Natural killer cell (primary cell): ENCODE measurements around the gene SLC19A1. TPM values are rescaled to one million over a fixed set of nuclear protein-coding genes. Genes with fewer than 3 reads are reported as not detected.

ENCODE experiments used
- ATAC-seq, 3 donors: fragments of 150-1000 bp in 2 of 3; fragments of 200-7000 bp in 1 of 3; cut with Tn5 transposase; 1 replicate in 1 of 3; 2 replicates in 2 of 3; pipeline ENCODE4 v1.10.0; 2021; ENCODE audit warnings: mild to moderate bottlenecking in 2 of 3, moderate library complexity in 2 of 3
- DNase-seq, 2 donors: peaks; one replicate each; pipeline versions ENCODE4 v3.0.0 to v3.0.0-alpha.2; 2013 to 2021; ENCODE audit warnings: mixed read lengths in 1 of 2
- H3K27ac ChIP-seq: one replicate; pipeline ENCODE4 v1.5.1; 2013; ENCODE audit warnings: mild to moderate bottlenecking, low read length
- H3K27me3 ChIP-seq: one replicate; pipeline ENCODE4 v1.6.1; 2013; ENCODE audit warnings: low read length; ENCODE audit not compliant: control insufficient read depth, insufficient read depth
- H3K36me3 ChIP-seq: one replicate; pipeline ENCODE4 v1.6.1; 2013; ENCODE audit warnings: low read length; ENCODE audit not compliant: control insufficient read depth, insufficient read depth
- H3K4me1 ChIP-seq: one replicate; pipeline ENCODE4 v1.6.1; 2013; ENCODE audit warnings: low read length; ENCODE audit not compliant: control insufficient read depth, insufficient read depth
- H3K4me3 ChIP-seq: one replicate; pipeline ENCODE4 v1.5.1; 2013; ENCODE audit warnings: low read length
- H3K9me3 ChIP-seq: one replicate; pipeline ENCODE4 v1.6.1; 2013; ENCODE audit warnings: low read length; ENCODE audit not compliant: control insufficient read depth, insufficient read depth
- H3K27ac Mint-ChIP-seq, 2 donors: one replicate each; pipeline ENCODE4 v1.8.0; 2022; ENCODE audit warnings: mild to moderate bottlenecking in 2 of 2, mixed read lengths in 2 of 2, moderate library complexity in 1 of 2
- H3K27me3 Mint-ChIP-seq, 2 donors: one replicate each; pipeline ENCODE4 v1.8.0; 2022; ENCODE audit warnings: low read depth in 2 of 2, mixed read lengths in 2 of 2
- H3K36me3 Mint-ChIP-seq: one replicate; pipeline ENCODE4 v1.8.0; 2022; ENCODE audit warnings: mixed read lengths
- H3K4me1 Mint-ChIP-seq, 2 donors: one replicate each; pipeline ENCODE4 v1.8.0; 2022; ENCODE audit warnings: mixed read lengths in 2 of 2
- H3K4me3 Mint-ChIP-seq: one replicate; pipeline ENCODE4 v1.8.0; 2022; ENCODE audit warnings: mild to moderate bottlenecking, moderate library complexity, mixed read lengths
- H3K9me3 Mint-ChIP-seq, 2 donors: one replicate each; pipeline ENCODE4 v1.8.0; 2022; ENCODE audit warnings: mixed read lengths in 2 of 2
- CTCF ChIP-seq: fragments of 200-600 bp; IDR thresholded peaks from one replicate; pipeline ENCODE4 v1.8.0; 2022; ENCODE audit warnings: antibody characterized with exemption
- WGBS: methylation state at CpG from one replicate; pipeline ENCODE4 v1.1.7; 2013; ENCODE audit warnings: missing lambda C conversion rate; ENCODE audit not compliant: insufficient coverage; 5-methylcytosine and 5-hydroxymethylcytosine counted together
- intact Hi-C: fragments of 100-400 bp; cut with micrococcal nuclease; formaldehyde crosslinking; loops from one replicate; pipeline ENCODE4 v1.14.2; 2022
- total RNA-seq, 4 donors: library from RNA; stranded (reverse); fragments of 120-200 nt in 1 of 4; gene quantifications; one replicate each; pipeline versions ENCODE4 v1.2.3 to v1.2.4, GENCODE V29; 2013 to 2022

The SLC19A1 gene
- total RNA-seq, 3 donors from 2014 or later (not counting 1 experiment from before 2014, with no cell fraction given) = 2.5 to 9.0 (median 4.9) TPM

GRCh38 chr21:45535341-45536081 is 6.7 kb downstream of the SLC19A1 start:
- no peak overlapping the region for H3K27ac ChIP-seq
- no peaks in the 10 kb centered on the region for H3K27me3 Mint-ChIP-seq
- DNase-seq = no peak
- no peak for TF ChIP-seq CTCF
- intact Hi-C loops = no loop called here
- H3K4me3 ChIP-seq = no peak overlapping the region
- peaks cover 0 to 6% of the 10 kb centered on the region in 2 donors for H3K4me1 Mint-ChIP-seq
- no peak for ATAC-seq
- no peak overlapping the region for H3K4me3 Mint-ChIP-seq
- H3K9me3 Mint-ChIP-seq = no peaks in the 10 kb centered on the region
- no peaks in the 10 kb centered on the region for H3K36me3 ChIP-seq
- WGBS = 46% methylated on average over 34 of the region's 34 CpGs
- H3K27ac Mint-ChIP-seq = peak overlapping the region in 1 of 2 donors; percentile 13
- H3K36me3 Mint-ChIP-seq = no peaks in the 10 kb centered on the region
- H3K9me3 ChIP-seq = no peaks in the 10 kb centered on the region
- peaks cover 27% of the 10 kb centered on the region for H3K4me1 ChIP-seq
- no peaks in the 10 kb centered on the region for H3K27me3 ChIP-seq

GRCh38 chr21:45534636-45535331 is 7.5 kb downstream of the SLC19A1 start:
- H3K27ac ChIP-seq = no peak overlapping the region
- H3K4me1 Mint-ChIP-seq = peaks cover 0 to 6% of the 10 kb centered on the region in 2 donors

GRCh38 chr21:45533846-45534635 is 8.2 kb downstream of the SLC19A1 start:
- peaks cover 4% of the 10 kb centered on the region for H3K36me3 ChIP-seq
- H3K4me1 Mint-ChIP-seq = peaks cover 0 to 6% of the 10 kb centered on the region in 2 donors
- H3K27ac Mint-ChIP-seq = no peak overlapping the region
- H3K4me3 Mint-ChIP-seq = no peak overlapping the region
- TF ChIP-seq CTCF = no peak
- no peak for ATAC-seq
- no peaks in the 10 kb centered on the region for H3K9me3 Mint-ChIP-seq
- WGBS = 95% methylated on average over 20 of the region's 20 CpGs
- intact Hi-C loops = no loop called here
- no peaks in the 10 kb centered on the region for H3K36me3 Mint-ChIP-seq
- no peak for DNase-seq
- H3K27me3 ChIP-seq = no peaks in the 10 kb centered on the region
- H3K27me3 Mint-ChIP-seq = no peaks in the 10 kb centered on the region
- no peak overlapping the region for H3K4me3 ChIP-seq
- H3K9me3 ChIP-seq = no peaks in the 10 kb centered on the region
- H3K27ac ChIP-seq = no peak overlapping the region
- peaks cover 27% of the 10 kb centered on the region for H3K4me1 ChIP-seq

More at GRCh38 chr21:45534636-45535331, 7.5 kb downstream of the SLC19A1 start:
- H3K4me1 ChIP-seq = peaks cover 27% of the 10 kb centered on the region
- Mint-ChIP-seq H3K27me3 (no peaks in the 10 kb centered on the region), H3K4me3 (no peak overlapping the region), H3K9me3 (no peaks in the 10 kb centered on the region), H3K36me3 (no peaks in the 10 kb centered on the region), H3K27ac (peak overlapping the region in 1 of 2 donors; percentile 13)
- TF ChIP-seq CTCF = no peak
- DNase-seq (no peak), ATAC-seq (no peak)
- H3K4me3 ChIP-seq = no peak overlapping the region
- H3K9me3 ChIP-seq = no peaks in the 10 kb centered on the region
- H3K27me3 ChIP-seq = no peaks in the 10 kb centered on the region
- 82% methylated on average over 28 of the region's 28 CpGs for WGBS
- intact Hi-C loops = no loop called here
- peaks cover 2% of the 10 kb centered on the region for H3K36me3 ChIP-seq
